ENCODE data around the gene FCRL5.

Gene FCRL5

GRCh38 chr1:157575744-157576143 lies 23.4 kb upstream of the FCRL5 start:
- Histone ChIP-seq H3K4me3 (ENCODE audit: low read depth, low read length) (no peak overlapping the region), H3K27ac (ENCODE audit: extremely low read depth, low read depth, low read length) (no peak overlapping the region), H3K9me3 (ENCODE audit: control insufficient read depth, insufficient read depth, low read depth, low read length) (no peaks in the 10 kb centered on the region), H3K4me1 (ENCODE audit: control insufficient read depth, insufficient read depth, low read length) (no peaks in the 10 kb centered on the region), H3K36me3 (ENCODE audit: control insufficient read depth in 2 of 2, insufficient read depth in 1 of 2, low read length in 2 of 2) (no peaks in the 10 kb centered on the region)
- TF ChIP-seq ZFP37 (tag by site-specific recombination; IDR thresholded peaks at IDR 0.05) (no peak), ZNF426 (tag by site-specific recombination; IDR thresholded peaks at IDR 0.05) (no peak), ZNF449 (tag by site-specific recombination; IDR thresholded peaks at IDR 0.05) (no peak), ZBTB20 (tag by site-specific recombination; IDR thresholded peaks at IDR 0.05) (no peak), ZNF473 (tag by site-specific recombination; IDR thresholded peaks at IDR 0.05) (no peak), ZNF596 (tag by site-specific recombination; IDR thresholded peaks at IDR 0.05) (no peak), ZNF223 (tag by site-specific recombination; IDR thresholded peaks at IDR 0.05) (no peak), ZBTB26 (tag by site-specific recombination; optimal IDR thresholded peaks at IDR 0.05) (no peak), ZBTB10 (tag by site-specific recombination; IDR thresholded peaks at IDR 0.05) (no peak), ZNF514 (tag by site-specific recombination; IDR thresholded peaks at IDR 0.05) (no peak)
- ChIA-PET POLR2A (no interaction called here), CTCF (interaction anchor here (0.6 kb wide), 1 partner anchor 846 kb away, joined by 4 read pairs; no protein-coding TSS in a partner anchor)

- no peaks in the 10 kb centered on the region for H3K9me3 ChIP-seq (ENCODE audit: control insufficient read depth, insufficient read depth, low read depth, low read length)
- no peak overlapping the region for H3K4me3 ChIP-seq (ENCODE audit: low read depth, low read length)
- TF ChIP-seq ZNF555 (tag by site-specific recombination; conservative IDR thresholded peaks at IDR 0.05) (no peak), YY2 (tag by site-specific recombination; IDR thresholded peaks at IDR 0.05) (no peak), OVOL3 (tag by site-specific recombination; IDR thresholded peaks at IDR 0.05) (no peak), ZBTB10 (tag by site-specific recombination; IDR thresholded peaks at IDR 0.05) (no peak)
- ChIA-PET POLR2A (no interaction called here), CTCF (no interaction called here)
- H3K4me1 ChIP-seq (ENCODE audit: control insufficient read depth, insufficient read depth, low read length) = no peaks in the 10 kb centered on the region
- H3K27ac ChIP-seq (ENCODE audit: extremely low read depth, low read depth, low read length) = no peak overlapping the region
- no peaks in the 10 kb centered on the region for H3K36me3 ChIP-seq (ENCODE audit: control insufficient read depth in 2 of 2, insufficient read depth in 1 of 2, low read length in 2 of 2)
Observed at GRCh38 chr1:157574836-157575235, 22.5 kb upstream of the FCRL5 start.
